CD8-positive, alpha-beta memory T cell (primary cell): ENCODE results near the gene STH. TPM values are rescaled to one million over a fixed set of nuclear protein-coding genes. Genes with fewer than 3 reads are reported as not detected.
A peak's percentile ranks its signal among the peaks of the same experiment; 100 is the strongest.

Experiments used
- CTCF ChIA-PET: fragments of 350-600 bp; sonication (Branson Sonifier 250); formaldehyde crosslinking; loops from one replicate; lab custom pipeline; 2021; ENCODE audit warnings: antibody characterized with exemption; lab: Charles Lee
- POLR2A ChIA-PET: fragments of 350-600 bp; sonication (Branson Sonifier 250); formaldehyde crosslinking; loops from one replicate; lab custom pipeline; 2021; ENCODE audit warnings: antibody characterized with exemption; lab: Charles Lee
- DNase-seq, 5 donors: peaks; one replicate each; pipeline versions ENCODE4 v3.0.0 to v3.0.0-alpha.2; 2020 to 2022; ENCODE audit warnings: mixed read lengths in 1 of 5
- H3K27ac ChIP-seq: one replicate; pipeline ENCODE4 v1.7.0; 2013; ENCODE audit warnings: low read depth, mild to moderate bottlenecking, low read length, moderate library complexity
- H3K27me3 ChIP-seq: 2 replicates; pipeline ENCODE4 v1.7.0; 2013; ENCODE audit warnings: low read length, mild to moderate bottlenecking; ENCODE audit not compliant: insufficient read depth, poor library complexity, severe bottlenecking
- H3K36me3 ChIP-seq: 2 replicates; pipeline ENCODE4 v1.7.0; 2013; ENCODE audit warnings: mild to moderate bottlenecking, low read length, moderate library complexity; ENCODE audit not compliant: insufficient read depth
- H3K4me1 ChIP-seq: 2 replicates; pipeline ENCODE4 v1.7.0; 2013; ENCODE audit warnings: mild to moderate bottlenecking, low read length, moderate library complexity; ENCODE audit not compliant: insufficient read depth
- H3K4me3 ChIP-seq: 2 replicates; pipeline ENCODE4 v1.7.0; 2013; ENCODE audit warnings: mild to moderate bottlenecking, low read length
- H3K9me3 ChIP-seq: 2 replicates; pipeline ENCODE4 v1.7.0; 2013; ENCODE audit warnings: mild to moderate bottlenecking, low read length
- H3K27ac Mint-ChIP-seq, 8 donors: one replicate each; pipeline ENCODE4 v1.8.0; 2020 to 2021; ENCODE audit warnings: mixed read lengths in 8 of 8, mild to moderate bottlenecking in 6 of 8, inconsistent platforms in 3 of 8, moderate library complexity in 3 of 8
- H3K27me3 Mint-ChIP-seq, 2 donors: one replicate each; pipeline ENCODE4 v1.8.0; 2020 to 2021; ENCODE audit warnings: mixed read lengths in 2 of 2, mild to moderate bottlenecking in 1 of 2, moderate library complexity in 1 of 2
- H3K36me3 Mint-ChIP-seq, 3 donors: one replicate each; pipeline ENCODE4 v1.8.0; 2020 to 2021; ENCODE audit warnings: mixed read lengths in 3 of 3, inconsistent platforms in 1 of 3, mild to moderate bottlenecking in 1 of 3
- H3K4me1 Mint-ChIP-seq, 3 donors: one replicate each; pipeline ENCODE4 v1.8.0; 2020 to 2021; ENCODE audit warnings: mixed read lengths in 3 of 3, inconsistent platforms in 1 of 3, mild to moderate bottlenecking in 1 of 3
- H3K4me3 Mint-ChIP-seq, 7 donors: one replicate each; pipeline ENCODE4 v1.8.0; 2020 to 2021; ENCODE audit warnings: mixed read lengths in 7 of 7, mild to moderate bottlenecking in 6 of 7, moderate library complexity in 4 of 7, inconsistent platforms in 2 of 7
- H3K9me3 Mint-ChIP-seq, 5 donors: one replicate each; pipeline ENCODE4 v1.8.0; 2020 to 2022; ENCODE audit warnings: mixed read lengths in 5 of 5, mild to moderate bottlenecking in 3 of 5, moderate library complexity in 2 of 5, inconsistent platforms in 1 of 5
- polyA plus RNA-seq: library from polyadenylated mRNA; unstranded; fragments of 300-500 nt; fragmentation: Illumina TruSeq; gene quantifications from one replicate; pipeline ENCODE4 v1.2.3, GENCODE V29; 2021
- total RNA-seq, 2 experiments: library from RNA; stranded (reverse); gene quantifications; one replicate each; pipeline ENCODE4 v1.2.3, GENCODE V29; 2021

The STH gene
- total and polyA plus RNA-seq, 3 experiments from 2014 or later, result not detected

DNA sequence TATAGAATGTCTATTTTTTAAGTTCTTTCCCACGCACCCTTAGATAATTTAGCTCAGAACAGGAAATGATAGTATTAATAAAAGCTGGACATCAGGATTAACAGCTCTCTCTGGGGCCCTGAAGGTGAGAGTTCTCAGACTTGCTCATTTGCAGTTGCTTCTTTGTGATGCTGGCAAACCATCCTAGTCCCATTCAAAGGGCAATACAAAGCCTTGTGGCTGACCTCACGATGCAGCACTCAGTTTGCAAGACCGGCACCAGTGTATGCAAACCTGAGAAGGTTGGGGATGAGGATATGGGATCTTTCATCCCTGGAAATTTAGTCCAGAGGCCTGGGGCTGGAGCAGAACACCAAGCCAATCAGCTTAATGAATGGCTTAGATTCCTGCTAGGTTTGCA is 29.3 kb downstream of the STH start:
- CTCF ChIA-PET, result interaction anchor here (1.2 to 1.9 kb wide), 2 partner anchors 26 to 158 kb away, joined by 3 to 6 read pairs; no protein-coding TSS in a partner anchor

DNA sequence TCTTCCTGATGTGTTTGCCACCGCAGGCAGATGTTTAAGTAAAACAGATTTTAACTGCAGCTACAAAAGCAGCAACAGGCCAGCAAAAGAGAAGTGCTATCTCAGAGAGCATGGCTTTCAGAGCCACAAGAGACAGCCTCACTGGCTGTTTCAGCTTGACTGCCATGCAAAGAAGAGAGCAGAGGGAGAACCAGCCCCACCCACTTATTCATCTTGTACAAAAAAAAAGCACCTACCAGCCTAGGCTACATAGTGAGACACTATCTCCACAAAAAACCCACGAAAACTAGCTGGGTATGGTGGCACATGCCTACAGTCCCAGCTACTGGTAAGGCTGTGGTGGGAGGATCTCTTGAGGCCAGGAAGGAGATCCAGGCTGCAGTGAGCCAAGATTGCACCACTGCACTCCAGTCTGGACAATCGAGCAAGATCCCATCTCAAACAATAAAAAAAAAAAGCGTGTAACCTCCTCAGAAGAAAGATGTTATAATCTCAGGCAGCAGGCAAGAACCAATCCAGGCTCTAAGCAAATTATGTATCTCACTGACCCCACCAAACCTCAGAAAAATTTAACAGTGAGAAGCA is 30.0 kb downstream of the STH start:
- ChIA-PET CTCF (interaction anchor here (1.2 to 1.9 kb wide), 2 partner anchors 27 to 158 kb away, joined by 3 to 6 read pairs; no protein-coding TSS in a partner anchor), POLR2A (no interaction called here)
- Histone ChIP-seq H3K36me3 (peaks cover 54% of the 10 kb centered on the region), H3K27me3 (no peaks in the 10 kb centered on the region), H3K4me1 (no peaks in the 10 kb centered on the region), H3K9me3 (no peaks in the 10 kb centered on the region), H3K27ac (no peak overlapping the region), H3K4me3 (no peak overlapping the region)
- H3K9me3 Mint-ChIP-seq, result no peaks in the 10 kb centered on the region
- peaks cover 4 to 73% (median 26%) of the 10 kb centered on the region in 3 donors for H3K36me3 Mint-ChIP-seq
- DNase-seq, result no peak
- peak overlapping the region; percentile 21 to 93 (median 74) for H3K27ac Mint-ChIP-seq
- peaks cover 0 to 2% of the 10 kb centered on the region in 2 donors for H3K27me3 Mint-ChIP-seq
- peaks cover 13 to 21% (median 13%) of the 10 kb centered on the region in 3 donors for H3K4me1 Mint-ChIP-seq
- peak overlapping the region in 1 of 7 donors; percentile 15 for H3K4me3 Mint-ChIP-seq

More for the DNA sequence above, 29.3 kb downstream of the STH start:
- DNase-seq, result no peak
- Histone ChIP-seq H3K9me3 (no peaks in the 10 kb centered on the region), H3K36me3 (peaks cover 47% of the 10 kb centered on the region), H3K27me3 (no peaks in the 10 kb centered on the region), H3K4me3 (no peak overlapping the region), H3K27ac (no peak overlapping the region), H3K4me1 (no peaks in the 10 kb centered on the region)
- Mint-ChIP-seq H3K9me3 (no peaks in the 10 kb centered on the region), H3K27ac (peak overlapping the region in 7 of 8 donors; percentile 7 to 93 (median 65)), H3K4me3 (no peak overlapping the region), H3K27me3 (peaks cover 0 to 2% of the 10 kb centered on the region in 2 donors), H3K36me3 (peaks cover 4 to 66% (median 22%) of the 10 kb centered on the region in 3 donors), H3K4me1 (peaks cover 13 to 21% (median 13%) of the 10 kb centered on the region in 3 donors)
- POLR2A ChIA-PET, result no interaction called here

DNA sequence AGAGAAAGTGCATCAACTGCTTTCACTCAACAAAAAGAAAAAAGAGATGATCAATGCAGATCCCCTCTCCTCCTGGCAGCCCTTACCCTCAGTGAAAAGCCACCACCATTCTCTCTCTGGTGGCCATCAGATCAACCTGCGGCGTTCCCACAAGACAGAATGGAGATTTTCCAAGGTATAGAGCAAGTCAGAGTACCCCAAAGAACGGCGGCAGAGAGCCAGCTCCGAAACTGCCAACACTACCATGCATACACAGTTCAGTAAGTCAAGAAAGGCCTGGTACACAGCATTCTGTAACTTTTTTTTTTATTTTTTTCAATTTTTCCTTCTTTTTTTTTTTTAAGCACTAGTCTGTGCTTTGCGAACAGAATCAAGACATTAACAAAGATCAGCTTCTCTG is 30.6 kb downstream of the STH start:
- Mint-ChIP-seq H3K27me3 (peaks cover 0 to 2% of the 10 kb centered on the region in 2 donors), H3K27ac (peak overlapping the region in 7 of 8 donors; percentile 21 to 93 (median 72)), H3K9me3 (no peaks in the 10 kb centered on the region), H3K4me3 (no peak overlapping the region), H3K4me1 (peaks cover 13 to 23% (median 13%) of the 10 kb centered on the region in 3 donors), H3K36me3 (peaks cover 4 to 79% (median 30%) of the 10 kb centered on the region in 3 donors)
- H3K36me3 ChIP-seq, result peaks cover 59% of the 10 kb centered on the region
- no peak for DNase-seq
- ChIA-PET CTCF (interaction anchor here (1.9 kb wide), 1 partner anchor 27 kb away, joined by 6 read pairs; no protein-coding TSS in a partner anchor), POLR2A (interaction anchor here (0.6 to 0.7 kb wide), 3 partner anchors 17 to 1843 kb away, joined by 3 read pairs; no protein-coding TSS in a partner anchor)
- H3K4me3 ChIP-seq, result no peak overlapping the region
- H3K9me3 ChIP-seq, result no peaks in the 10 kb centered on the region
- H3K27ac ChIP-seq, result no peak overlapping the region
- H3K27me3 ChIP-seq, result no peaks in the 10 kb centered on the region
- no peaks in the 10 kb centered on the region for H3K4me1 ChIP-seq

DNA sequence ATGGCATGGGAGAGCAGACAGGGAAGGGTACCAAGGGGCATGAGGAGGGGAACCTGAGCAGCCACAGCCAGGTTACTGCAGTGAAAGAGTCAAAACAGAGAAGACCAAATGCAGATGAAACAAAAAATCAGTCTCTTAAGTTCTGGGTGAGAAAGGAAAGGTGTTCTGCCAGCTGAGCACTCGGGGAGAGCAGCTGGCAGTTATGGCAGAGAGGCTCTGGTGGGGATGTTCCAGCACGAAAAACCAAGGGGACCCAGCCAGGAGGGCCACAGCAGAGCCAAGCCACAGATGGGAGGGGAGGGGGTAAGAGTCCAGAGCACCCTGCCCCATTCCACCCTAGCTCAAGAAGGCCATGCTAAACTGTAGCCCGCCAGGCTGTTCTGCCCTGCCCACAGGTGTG is 31.7 kb downstream of the STH start:
- H3K27me3 Mint-ChIP-seq, result peaks cover 0 to 2% of the 10 kb centered on the region in 2 donors
- peaks cover 4 to 86% (median 31%) of the 10 kb centered on the region in 3 donors for H3K36me3 Mint-ChIP-seq
- ChIA-PET CTCF (no interaction called here), POLR2A (no interaction called here)
- no peak for DNase-seq
- no peaks in the 10 kb centered on the region for H3K27me3 ChIP-seq
- H3K36me3 ChIP-seq, result peaks cover 67% of the 10 kb centered on the region
- no peak overlapping the region for H3K4me3 ChIP-seq
- H3K9me3 ChIP-seq, result no peaks in the 10 kb centered on the region
- H3K4me3 Mint-ChIP-seq, result peak overlapping the region in 1 of 7 donors; percentile 12
- no peaks in the 10 kb centered on the region for H3K4me1 ChIP-seq
- no peak overlapping the region for H3K27ac ChIP-seq
- no peaks in the 10 kb centered on the region for H3K9me3 Mint-ChIP-seq
- H3K4me1 Mint-ChIP-seq, result peaks cover 15 to 34% (median 16%) of the 10 kb centered on the region in 3 donors
- peak overlapping the region; percentile 6 to 93 (median 62) for H3K27ac Mint-ChIP-seq

DNA sequence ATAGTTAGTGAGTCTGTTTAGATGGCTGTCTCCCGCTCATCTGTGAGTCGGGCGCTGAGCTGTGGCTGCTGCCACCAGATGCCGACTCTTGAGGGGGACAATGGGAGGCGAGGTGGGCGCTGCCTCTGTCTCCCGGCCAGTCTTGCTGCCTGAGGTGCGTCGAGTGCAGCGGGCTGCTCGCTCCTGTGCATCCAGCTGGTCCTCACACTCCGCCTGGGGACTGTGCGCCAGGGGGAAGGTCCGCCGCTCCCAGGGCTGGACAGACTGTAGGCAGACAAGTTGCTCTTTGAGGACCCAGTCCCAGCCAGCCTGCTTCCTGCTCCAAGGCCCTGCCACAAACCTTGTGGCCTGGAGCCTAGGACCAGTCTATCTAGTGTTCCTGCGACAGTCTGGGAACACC is 32.4 kb downstream of the STH start:
- H3K9me3 Mint-ChIP-seq, result no peaks in the 10 kb centered on the region
- Histone ChIP-seq H3K36me3 (peaks cover 73% of the 10 kb centered on the region), H3K4me3 (no peak overlapping the region), H3K4me1 (no peaks in the 10 kb centered on the region), H3K27me3 (no peaks in the 10 kb centered on the region), H3K27ac (no peak overlapping the region), H3K9me3 (no peaks in the 10 kb centered on the region)
- no peak overlapping the region for H3K27ac Mint-ChIP-seq
- H3K4me1 Mint-ChIP-seq, result peaks cover 13 to 40% (median 20%) of the 10 kb centered on the region in 3 donors
- H3K27me3 Mint-ChIP-seq, result peaks cover 0 to 2% of the 10 kb centered on the region in 2 donors
- H3K4me3 Mint-ChIP-seq, result no peak overlapping the region
- peaks cover 4 to 91% (median 31%) of the 10 kb centered on the region in 3 donors for H3K36me3 Mint-ChIP-seq
- ChIA-PET CTCF (no interaction called here), POLR2A (no interaction called here)
- DNase-seq, result no peak

DNA sequence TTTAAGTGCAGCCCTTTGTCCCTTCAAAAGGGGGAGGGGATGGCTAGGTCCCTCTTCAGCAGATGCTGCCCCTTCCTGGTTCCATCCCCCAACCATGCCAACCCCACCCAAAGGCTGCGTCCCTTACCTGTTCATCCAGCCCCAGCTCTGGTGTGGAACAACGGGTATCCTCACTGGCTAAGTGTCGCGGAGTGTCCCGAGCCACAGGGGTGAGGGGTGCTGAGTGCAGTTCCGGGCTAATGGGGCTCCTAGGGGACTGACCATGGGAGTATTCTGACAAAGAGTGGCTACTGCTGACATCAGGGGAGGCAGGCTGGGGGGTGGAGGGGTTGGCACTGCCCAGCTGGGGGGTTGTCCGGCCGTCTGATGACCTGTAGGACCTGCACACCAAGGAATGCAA is 32.9 kb downstream of the STH start:
- H3K36me3 ChIP-seq, result peaks cover 74% of the 10 kb centered on the region

DNA sequence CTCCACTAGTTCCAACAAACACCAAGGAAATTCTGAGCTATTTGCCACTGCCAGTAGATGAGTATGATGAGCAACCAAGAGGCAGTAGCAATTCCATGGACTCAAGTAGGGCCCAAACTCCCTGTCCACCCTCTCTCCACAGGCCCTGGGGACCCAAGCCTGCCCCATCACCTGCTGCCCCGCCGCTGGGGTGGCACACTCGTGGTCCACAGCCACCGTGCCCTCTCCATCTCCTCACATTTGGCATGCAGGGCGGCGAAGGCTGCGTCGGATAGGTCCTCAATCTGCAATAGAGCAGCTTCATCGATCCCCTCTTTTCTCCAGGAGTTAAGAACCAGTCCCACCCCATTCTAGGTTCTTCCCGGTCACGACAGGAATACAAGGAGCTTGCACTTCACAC is 33.9 kb downstream of the STH start:
- CTCF ChIA-PET, result interaction anchor here (0.8 to 1.6 kb wide), 2 partner anchors 11 to 13 kb away, joined by 3 to 6 read pairs; no protein-coding TSS in a partner anchor
- Histone ChIP-seq H3K4me3 (no peak overlapping the region), H3K9me3 (no peaks in the 10 kb centered on the region), H3K36me3 (peaks cover 75% of the 10 kb centered on the region), H3K4me1 (no peaks in the 10 kb centered on the region), H3K27me3 (no peaks in the 10 kb centered on the region), H3K27ac (no peak overlapping the region)
- Mint-ChIP-seq H3K27ac (peak overlapping the region in 4 of 8 donors; percentile 5 to 70 (median 38)), H3K4me1 (peaks cover 13 to 39% (median 20%) of the 10 kb centered on the region in 3 donors), H3K27me3 (peaks cover 0 to 2% of the 10 kb centered on the region in 2 donors), H3K4me3 (no peak overlapping the region), H3K9me3 (no peaks in the 10 kb centered on the region), H3K36me3 (peaks cover 5 to 96% (median 34%) of the 10 kb centered on the region in 3 donors)
- no peak for DNase-seq
- POLR2A ChIA-PET, result no interaction called here

More for the DNA sequence above, 32.9 kb downstream of the STH start:
- H3K4me1 ChIP-seq, result no peaks in the 10 kb centered on the region
- H3K27ac ChIP-seq, result no peak overlapping the region
- H3K9me3 Mint-ChIP-seq, result no peaks in the 10 kb centered on the region
- H3K4me3 ChIP-seq, result no peak overlapping the region
- H3K36me3 Mint-ChIP-seq, result peaks cover 4 to 94% (median 31%) of the 10 kb centered on the region in 3 donors
- no peak overlapping the region for H3K4me3 Mint-ChIP-seq
- POLR2A ChIA-PET, result no interaction called here
- DNase-seq, result no peak
- H3K27me3 Mint-ChIP-seq, result peaks cover 0 to 2% of the 10 kb centered on the region in 2 donors
- peaks cover 13 to 40% (median 20%) of the 10 kb centered on the region in 3 donors for H3K4me1 Mint-ChIP-seq
- peak overlapping the region in 3 of 8 donors; percentile 21 to 44 (median 40) for H3K27ac Mint-ChIP-seq
- H3K9me3 ChIP-seq, result no peaks in the 10 kb centered on the region
- CTCF ChIA-PET, result no interaction called here
- H3K27me3 ChIP-seq, result no peaks in the 10 kb centered on the region

DNA sequence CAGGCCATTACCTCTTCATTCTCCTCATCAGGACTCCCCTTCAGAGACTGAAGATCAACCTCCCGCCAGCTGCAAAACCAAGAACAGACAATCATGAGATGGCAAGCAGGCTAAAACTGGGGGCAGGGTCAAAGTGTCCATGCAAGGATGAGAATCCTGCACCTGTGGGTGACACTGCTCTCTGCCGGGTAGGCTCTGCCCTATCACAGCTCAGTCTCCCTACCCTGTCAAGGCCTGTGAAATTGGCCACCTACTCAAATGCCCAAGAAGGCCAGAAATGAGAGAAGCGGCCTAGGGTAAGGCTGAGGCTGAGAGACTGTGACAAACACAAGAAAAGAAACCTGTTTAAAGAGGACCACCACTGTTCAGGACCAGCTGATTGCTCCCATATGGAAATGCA is 34.3 kb downstream of the STH start:
- ChIA-PET POLR2A (no interaction called here), CTCF (interaction anchor here (0.8 to 1.6 kb wide), 3 partner anchors 10 to 14 kb away, joined by 3 to 6 read pairs (median 3); no protein-coding TSS in a partner anchor)
- Histone ChIP-seq H3K9me3 (no peaks in the 10 kb centered on the region), H3K27ac (no peak overlapping the region), H3K27me3 (no peaks in the 10 kb centered on the region), H3K36me3 (peaks cover 80% of the 10 kb centered on the region), H3K4me3 (no peak overlapping the region), H3K4me1 (no peaks in the 10 kb centered on the region)
- peaks cover 0 to 2% of the 10 kb centered on the region in 2 donors for H3K27me3 Mint-ChIP-seq
- H3K4me3 Mint-ChIP-seq, result no peak overlapping the region
- no peak for DNase-seq
- H3K4me1 Mint-ChIP-seq, result peaks cover 18 to 38% (median 20%) of the 10 kb centered on the region in 3 donors
- peak overlapping the region in 3 of 8 donors; percentile 35 to 70 (median 40) for H3K27ac Mint-ChIP-seq
- no peaks in the 10 kb centered on the region for H3K9me3 Mint-ChIP-seq
- peaks cover 10 to 96% (median 39%) of the 10 kb centered on the region in 3 donors for H3K36me3 Mint-ChIP-seq
